ENCODE results near the gene PTPRB.

- TF ChIP-seq REST (IDR thresholded peaks at IDR 0.05; ENCODE audit: insufficient read depth in 1 of 2, low read depth in 2 of 2, low read length in 2 of 2) = no peak
- TF ChIP-seq TAF1 (IDR thresholded peaks at IDR 0.05; ENCODE audit: borderline replicate concordance, insufficient read depth, low read length) = no peak
- no peak for TF ChIP-seq POLR2AphosphoS5 (IDR thresholded peaks at IDR 0.05; ENCODE audit: low read depth, low read length)
- no peak for TF ChIP-seq SIN3A (IDR thresholded peaks at IDR 0.05; ENCODE audit: borderline replicate concordance, insufficient read depth, low read length)
- no peak for TF ChIP-seq FOXP2 (optimal IDR thresholded peaks at IDR 0.05; ENCODE audit: borderline replicate concordance, extremely low read depth, extremely low read length, insufficient read depth)
Measured at GRCh38 chr12:70608184-70608583, 29.0 kb downstream of the PTPRB start.

Measured in PFSK-1 (cell line).